AG09309 (cell line): ENCODE measurements around the gene OR5AK2.

ENCODE experiments used
- DNase-seq: peaks from one replicate; pipeline ENCODE4 v3.0.0-alpha.2; 2010; ENCODE audit warnings: low read depth
- H3K4me3 ChIP-seq: 2 replicates; pipeline ENCODE4 v1.5.1; 2011; ENCODE audit warnings: mild to moderate bottlenecking, low read depth, low read length, moderate library complexity; ENCODE audit not compliant: control insufficient read depth
- CTCF ChIP-seq: IDR thresholded peaks from 2 replicates; pipeline ENCODE4 v1.5.1; 2011; ENCODE audit warnings: mild to moderate bottlenecking, low read depth, low read length, inconsistent platforms; ENCODE audit not compliant: insufficient read depth, control insufficient read depth; ENCODE audit errors: missing control alignments

Gene OR5AK2

DNA sequence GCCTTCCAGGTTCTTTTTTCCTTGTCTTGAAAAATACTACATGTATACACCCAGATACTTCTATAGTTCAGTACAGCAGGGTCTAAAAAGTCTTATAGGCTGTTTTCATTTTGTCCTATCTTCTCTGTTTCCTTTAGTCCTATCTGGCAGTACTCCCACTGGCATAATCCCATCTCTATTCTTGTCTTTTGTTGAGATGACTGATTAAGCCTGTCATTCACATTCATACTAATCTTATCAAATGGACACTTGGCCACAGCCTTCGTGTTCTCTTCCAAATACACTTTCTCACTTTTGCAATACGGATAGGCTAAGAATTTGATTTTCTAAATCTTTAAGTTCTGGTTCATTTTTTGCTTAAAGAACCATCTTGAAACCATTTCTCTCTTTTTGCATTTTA is 42.8 kb downstream of the OR5AK2 start:
- no peak overlapping the region for H3K4me3 ChIP-seq
- no peak for DNase-seq
- TF ChIP-seq CTCF: no peak
